HL-60 (cell line): ENCODE results near the gene CYP1A2.

Experiments
- GABPA ChIP-seq: IDR thresholded peaks from 2 replicates; pipeline ENCODE4 v1.6.1; 2012; ENCODE audit warnings: low read depth
- POLR2AphosphoS5 ChIP-seq: IDR thresholded peaks from 2 replicates; pipeline ENCODE4 v1.6.1; 2012; ENCODE audit warnings: low read depth
- SPI1 ChIP-seq: IDR thresholded peaks from 2 replicates; pipeline ENCODE4 v1.6.1; 2012; ENCODE audit warnings: low read depth, mild to moderate bottlenecking, borderline replicate concordance
- TF ChIP-seq, protein P1 (sequence below): IDR thresholded peaks from one replicate; pipeline ENCODE4 v1.5.1; 2011; ENCODE audit warnings: low read length, control low read depth, inconsistent platforms; ENCODE audit not compliant: insufficient read depth
- TF ChIP-seq, protein P2 (sequence below): IDR thresholded peaks from 2 replicates; pipeline ENCODE4 v1.6.1; 2012; ENCODE audit warnings: low read depth; ENCODE audit not compliant: insufficient replicate concordance

DNA sequence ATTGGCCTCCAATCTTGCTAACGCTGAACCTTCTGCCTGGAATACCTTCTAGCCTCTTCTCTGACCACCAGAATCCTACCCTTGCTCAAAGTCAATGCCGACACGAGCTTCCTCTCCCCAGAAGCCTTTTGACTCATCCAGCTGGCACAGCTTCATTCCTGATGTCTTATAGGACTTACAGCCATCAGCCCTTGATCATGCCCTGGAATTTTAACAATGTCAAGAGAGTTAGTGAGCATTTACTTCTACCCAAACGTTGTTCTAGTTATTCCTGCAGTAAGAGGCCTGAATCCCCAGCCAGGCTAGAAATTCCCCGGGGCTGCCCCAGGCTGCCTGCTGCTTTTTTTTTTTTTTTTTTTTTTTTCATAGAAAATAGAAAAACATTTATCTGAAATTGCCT lies 3.9 kb downstream of the CYP1A2 start:
- no peak for TF ChIP-seq POLR2AphosphoS5
- TF ChIP-seq, protein P1, sequence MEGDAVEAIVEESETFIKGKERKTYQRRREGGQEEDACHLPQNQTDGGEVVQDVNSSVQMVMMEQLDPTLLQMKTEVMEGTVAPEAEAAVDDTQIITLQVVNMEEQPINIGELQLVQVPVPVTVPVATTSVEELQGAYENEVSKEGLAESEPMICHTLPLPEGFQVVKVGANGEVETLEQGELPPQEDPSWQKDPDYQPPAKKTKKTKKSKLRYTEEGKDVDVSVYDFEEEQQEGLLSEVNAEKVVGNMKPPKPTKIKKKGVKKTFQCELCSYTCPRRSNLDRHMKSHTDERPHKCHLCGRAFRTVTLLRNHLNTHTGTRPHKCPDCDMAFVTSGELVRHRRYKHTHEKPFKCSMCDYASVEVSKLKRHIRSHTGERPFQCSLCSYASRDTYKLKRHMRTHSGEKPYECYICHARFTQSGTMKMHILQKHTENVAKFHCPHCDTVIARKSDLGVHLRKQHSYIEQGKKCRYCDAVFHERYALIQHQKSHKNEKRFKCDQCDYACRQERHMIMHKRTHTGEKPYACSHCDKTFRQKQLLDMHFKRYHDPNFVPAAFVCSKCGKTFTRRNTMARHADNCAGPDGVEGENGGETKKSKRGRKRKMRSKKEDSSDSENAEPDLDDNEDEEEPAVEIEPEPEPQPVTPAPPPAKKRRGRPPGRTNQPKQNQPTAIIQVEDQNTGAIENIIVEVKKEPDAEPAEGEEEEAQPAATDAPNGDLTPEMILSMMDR = no peak
- TF ChIP-seq SPI1 = no peak
- TF ChIP-seq, protein P2, sequence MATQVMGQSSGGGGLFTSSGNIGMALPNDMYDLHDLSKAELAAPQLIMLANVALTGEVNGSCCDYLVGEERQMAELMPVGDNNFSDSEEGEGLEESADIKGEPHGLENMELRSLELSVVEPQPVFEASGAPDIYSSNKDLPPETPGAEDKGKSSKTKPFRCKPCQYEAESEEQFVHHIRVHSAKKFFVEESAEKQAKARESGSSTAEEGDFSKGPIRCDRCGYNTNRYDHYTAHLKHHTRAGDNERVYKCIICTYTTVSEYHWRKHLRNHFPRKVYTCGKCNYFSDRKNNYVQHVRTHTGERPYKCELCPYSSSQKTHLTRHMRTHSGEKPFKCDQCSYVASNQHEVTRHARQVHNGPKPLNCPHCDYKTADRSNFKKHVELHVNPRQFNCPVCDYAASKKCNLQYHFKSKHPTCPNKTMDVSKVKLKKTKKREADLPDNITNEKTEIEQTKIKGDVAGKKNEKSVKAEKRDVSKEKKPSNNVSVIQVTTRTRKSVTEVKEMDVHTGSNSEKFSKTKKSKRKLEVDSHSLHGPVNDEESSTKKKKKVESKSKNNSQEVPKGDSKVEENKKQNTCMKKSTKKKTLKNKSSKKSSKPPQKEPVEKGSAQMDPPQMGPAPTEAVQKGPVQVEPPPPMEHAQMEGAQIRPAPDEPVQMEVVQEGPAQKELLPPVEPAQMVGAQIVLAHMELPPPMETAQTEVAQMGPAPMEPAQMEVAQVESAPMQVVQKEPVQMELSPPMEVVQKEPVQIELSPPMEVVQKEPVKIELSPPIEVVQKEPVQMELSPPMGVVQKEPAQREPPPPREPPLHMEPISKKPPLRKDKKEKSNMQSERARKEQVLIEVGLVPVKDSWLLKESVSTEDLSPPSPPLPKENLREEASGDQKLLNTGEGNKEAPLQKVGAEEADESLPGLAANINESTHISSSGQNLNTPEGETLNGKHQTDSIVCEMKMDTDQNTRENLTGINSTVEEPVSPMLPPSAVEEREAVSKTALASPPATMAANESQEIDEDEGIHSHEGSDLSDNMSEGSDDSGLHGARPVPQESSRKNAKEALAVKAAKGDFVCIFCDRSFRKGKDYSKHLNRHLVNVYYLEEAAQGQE = no peak
- TF ChIP-seq GABPA = no peak
